WI38 (cell line): ENCODE measurements around the gene COL2A1.

Source experiments
- H3K4me3 ChIP-seq: 2 replicates; pipeline ENCODE4 v1.5.1; 2011; ENCODE audit warnings: low read depth, mild to moderate bottlenecking, control low read depth, low read length
- CTCF ChIP-seq: IDR thresholded peaks from 2 replicates; pipeline ENCODE4 v1.5.1; 2012; ENCODE audit warnings: low read depth, mild to moderate bottlenecking, control low read depth, low read length

The COL2A1 gene

DNA sequence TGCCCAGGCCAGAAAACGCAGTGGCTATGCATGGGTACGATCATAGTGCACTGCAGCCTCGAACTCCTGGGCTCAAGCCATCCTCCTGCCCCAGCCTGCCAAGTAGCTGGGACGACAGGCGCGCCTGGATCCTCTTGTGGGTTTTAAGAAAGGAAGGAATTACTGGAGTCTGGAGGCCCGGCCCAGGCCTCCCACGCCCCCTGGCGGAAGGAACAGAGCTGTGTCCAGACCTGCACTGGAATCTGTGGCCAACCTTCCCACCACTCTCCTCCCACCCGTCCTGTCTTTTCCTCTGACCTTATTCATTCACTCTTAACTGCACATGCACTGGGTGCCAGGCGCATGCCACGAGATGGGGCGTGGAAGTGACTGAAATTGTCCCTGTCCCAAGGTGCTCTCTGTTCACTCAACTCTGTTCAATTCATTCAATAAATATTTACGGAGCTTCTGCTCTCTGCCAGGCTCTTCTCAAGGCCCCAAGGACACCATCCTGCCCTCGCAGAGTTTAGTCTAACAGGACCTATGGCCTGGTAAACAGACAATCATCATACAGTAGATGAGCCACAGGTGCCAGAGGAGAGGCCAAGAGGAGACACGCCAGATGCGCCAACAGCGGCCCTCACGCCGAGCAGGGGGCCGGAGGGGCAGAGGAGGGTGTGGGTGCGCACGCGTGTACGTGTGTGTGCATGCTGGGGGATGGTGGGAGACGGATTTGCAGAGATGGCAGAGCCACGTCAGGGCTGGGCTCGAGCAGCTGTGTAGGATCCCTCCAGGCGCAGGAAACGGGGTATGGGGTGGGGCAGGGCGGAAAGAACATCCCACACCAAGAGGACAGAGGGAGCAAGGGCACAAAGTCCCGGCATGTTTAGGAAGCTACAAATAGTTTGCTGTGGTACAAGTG, 54.6 kb downstream of the COL2A1 start:
- TF ChIP-seq CTCF, result peak; percentile 91

DNA sequence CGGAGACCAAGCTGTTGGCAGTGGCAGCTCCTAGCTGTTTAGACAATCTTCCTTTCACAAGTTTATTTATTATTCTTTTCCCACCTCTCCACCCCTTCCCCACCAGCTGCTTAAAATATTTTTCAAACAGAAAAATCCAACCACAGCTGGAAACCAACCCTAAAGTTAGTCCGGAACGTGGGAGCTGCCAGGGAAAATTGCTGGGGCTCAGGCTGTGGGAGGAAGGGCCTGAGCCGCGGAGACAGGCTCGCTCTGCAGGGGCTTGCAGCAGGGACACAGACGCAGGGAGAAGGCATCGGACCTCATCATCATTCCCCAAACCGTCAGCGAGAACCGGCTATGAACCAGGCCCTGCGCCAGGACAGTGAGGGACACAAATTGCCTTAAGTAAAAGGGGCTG, 56.9 kb downstream of the COL2A1 start:
- no peak for TF ChIP-seq CTCF
- H3K4me3 ChIP-seq, result no peak overlapping the region

More for the DNA sequence above, 54.6 kb downstream of the COL2A1 start:
- H3K4me3 ChIP-seq, result no peak overlapping the region

DNA sequence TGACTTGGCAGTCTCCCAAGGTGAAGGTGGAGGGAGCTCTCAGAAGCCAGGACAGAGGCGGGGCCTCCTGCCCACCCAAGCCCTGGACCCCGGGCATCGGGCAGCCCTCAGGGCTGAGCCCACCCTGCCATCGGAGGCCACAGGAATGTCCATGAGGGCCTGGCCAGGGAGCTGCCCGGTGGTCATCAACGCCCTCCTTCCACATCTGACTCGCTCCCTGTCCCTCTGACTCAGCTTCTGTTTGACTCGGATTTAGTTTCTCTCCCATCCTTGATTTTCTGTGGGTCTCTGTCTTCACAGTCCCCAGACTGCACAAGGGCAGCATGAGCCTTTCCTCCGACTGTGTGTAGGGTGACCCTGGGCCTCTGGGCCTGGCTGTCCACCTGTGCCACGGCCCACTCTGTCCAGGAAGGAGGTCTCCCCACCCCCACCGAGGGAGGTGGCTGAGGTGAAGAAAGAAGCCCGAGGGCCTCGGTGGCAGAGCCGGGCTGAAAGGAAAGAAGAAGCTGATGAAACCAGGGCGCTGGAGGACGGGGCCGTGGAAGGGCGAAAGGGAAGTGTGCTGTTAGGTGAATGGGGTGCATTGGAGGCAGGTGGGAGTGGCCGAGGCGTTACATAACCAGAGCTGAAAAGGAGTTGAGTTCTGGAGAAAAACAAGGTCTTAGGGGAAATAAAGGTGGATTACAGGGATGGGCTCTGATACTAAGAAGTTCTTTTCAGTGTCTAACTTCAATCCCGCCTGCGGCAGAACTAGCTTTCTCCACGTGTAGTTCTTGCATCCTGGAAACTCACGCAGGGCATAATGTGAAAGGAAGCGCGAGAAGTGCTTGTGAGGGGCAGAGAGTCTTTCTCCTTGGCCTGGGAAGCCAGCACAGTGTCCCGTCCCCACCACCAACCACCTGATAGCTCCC, 57.6 kb downstream of the COL2A1 start:
- no peak overlapping the region for H3K4me3 ChIP-seq
- TF ChIP-seq CTCF, result no peak

- no peak overlapping the region for H3K4me3 ChIP-seq
- TF ChIP-seq CTCF, result no peak
Observed at GRCh38 chr12:47945341-47945728, 58.9 kb downstream of the COL2A1 start.

DNA sequence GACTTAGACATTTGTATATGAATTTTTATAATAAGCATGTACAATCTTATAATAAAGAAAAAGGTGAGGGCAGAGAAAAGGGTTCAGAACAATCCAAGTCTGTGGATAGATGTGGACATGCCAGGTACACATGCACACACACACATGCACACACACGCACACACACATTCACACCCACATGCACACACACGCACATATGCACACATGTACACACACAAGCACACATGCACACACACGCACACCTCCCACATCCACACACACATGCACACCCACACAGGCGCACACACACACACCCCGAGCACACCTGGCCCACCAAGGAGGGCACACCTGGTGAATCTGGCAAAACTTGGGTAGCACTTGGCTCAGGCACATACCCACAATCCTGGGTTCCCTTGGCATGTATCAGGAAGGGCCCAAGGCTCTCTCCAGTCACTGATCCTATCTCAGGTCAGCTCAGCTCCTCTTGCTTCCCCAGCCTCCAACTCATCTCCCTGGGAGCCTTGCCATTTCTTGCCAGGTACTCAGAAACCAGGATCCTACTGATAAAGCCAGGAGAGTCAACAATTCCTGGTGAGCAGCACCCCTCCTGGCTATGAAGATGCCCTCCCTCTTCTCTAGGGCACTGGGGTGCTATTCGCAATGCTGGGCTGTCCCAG, 59.5 kb downstream of the COL2A1 start:
- no peak overlapping the region for H3K4me3 ChIP-seq
- no peak for TF ChIP-seq CTCF

DNA sequence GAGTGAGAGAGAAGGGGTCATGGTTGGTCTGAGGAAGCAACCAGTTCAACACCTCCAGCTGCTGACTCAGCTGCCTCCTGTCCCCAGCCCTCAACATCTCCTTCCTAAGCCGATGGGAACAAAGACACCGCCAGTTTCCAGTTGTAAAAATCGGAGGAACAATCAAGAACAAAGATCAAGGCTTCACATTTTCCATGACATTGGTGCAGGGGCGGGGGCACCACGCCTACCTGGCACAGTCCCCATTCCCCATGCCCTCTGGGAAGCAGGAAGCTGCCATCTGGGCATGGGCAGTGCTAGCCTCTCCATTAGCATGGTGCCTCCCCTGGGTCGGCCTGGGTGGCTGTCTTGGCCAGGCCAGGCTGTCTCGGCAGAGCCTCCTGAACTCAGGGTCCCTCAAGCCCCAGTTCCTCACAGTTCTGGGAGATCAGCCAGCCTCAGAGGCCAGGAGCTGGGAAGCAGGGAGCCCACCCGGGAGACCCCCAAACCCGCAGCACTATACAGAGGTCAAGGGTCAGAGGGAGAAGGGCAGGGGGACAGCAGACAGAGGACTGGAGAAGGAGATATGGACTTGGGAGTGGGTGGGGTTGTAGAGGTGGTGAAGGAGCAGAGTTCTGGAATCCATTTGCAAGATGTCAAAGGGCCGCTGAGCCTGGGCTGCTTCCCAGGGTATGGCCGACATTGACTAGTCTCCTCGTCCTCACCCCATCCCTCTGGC, 60.5 kb downstream of the COL2A1 start:
- no peak for TF ChIP-seq CTCF
- H3K4me3 ChIP-seq, result no peak overlapping the region
